ENCODE results near the gene TMEM132C.

Gene TMEM132C

GRCh38 chr12:128726886-128727285 is 459.9 kb downstream of the TMEM132C start:
- no peak for DNase-seq

DNA sequence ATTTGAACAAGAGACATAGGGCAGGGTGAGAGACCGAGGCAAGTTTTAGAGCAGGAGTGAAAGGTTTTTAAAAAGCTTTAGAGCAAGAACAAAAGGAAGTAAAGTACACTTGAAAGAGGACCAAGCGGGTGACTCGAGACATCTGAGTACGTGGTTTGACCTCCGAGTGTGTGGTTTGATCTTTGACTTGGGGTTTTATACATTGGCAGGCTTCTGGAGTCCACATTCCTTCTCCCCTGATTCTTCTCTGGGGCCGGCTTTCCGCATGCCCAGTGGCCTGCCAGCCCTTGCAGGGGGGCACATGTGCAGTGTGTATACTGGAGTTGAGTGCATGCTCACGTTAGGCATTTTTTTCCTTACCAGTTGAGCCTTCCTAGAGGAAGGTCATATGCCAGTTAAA is 460.5 kb downstream of the TMEM132C start:
- no peak for DNase-seq

GRCh38 chr12:128727999-128728398 is 461.0 kb downstream of the TMEM132C start:
- DNase-seq = no peak

- no peak for DNase-seq
Observed at GRCh38 chr12:128729628-128730121, 462.7 kb downstream of the TMEM132C start.

- no peak for DNase-seq
Observed at GRCh38 chr12:128734371-128734770, 467.4 kb downstream of the TMEM132C start.

DNA sequence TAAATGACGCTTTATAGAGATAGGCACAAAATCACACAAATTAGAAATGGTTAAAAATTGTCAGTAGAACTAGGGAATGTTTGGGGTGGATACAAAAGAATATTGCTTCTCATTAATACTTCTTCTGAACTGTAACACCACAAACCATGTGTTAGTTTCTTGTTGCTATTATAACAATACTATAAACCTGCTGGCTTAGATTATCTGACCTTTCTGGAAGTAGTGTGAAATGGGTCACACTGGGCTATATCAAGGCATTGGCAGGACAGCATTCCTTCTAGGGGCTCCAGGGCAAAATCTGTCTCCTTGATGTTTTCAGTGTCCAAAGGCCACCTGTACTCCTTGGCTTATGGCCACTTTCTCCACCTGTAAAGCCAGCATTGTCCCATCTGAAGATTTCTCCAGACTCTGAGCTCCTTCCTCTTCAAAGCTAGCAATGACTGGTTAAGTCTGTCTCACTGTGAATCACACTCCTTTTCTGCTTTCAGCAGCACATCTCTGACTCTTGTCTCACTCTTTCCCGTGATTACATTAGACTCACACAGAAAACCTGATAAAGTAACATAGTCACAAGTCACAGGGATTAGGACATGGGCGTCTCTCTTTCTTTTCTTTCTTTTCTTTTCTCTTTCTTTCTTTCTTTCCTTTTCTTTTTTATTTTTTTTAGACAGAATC is 470.5 kb downstream of the TMEM132C start:
- DNase-seq = no peak

DNA sequence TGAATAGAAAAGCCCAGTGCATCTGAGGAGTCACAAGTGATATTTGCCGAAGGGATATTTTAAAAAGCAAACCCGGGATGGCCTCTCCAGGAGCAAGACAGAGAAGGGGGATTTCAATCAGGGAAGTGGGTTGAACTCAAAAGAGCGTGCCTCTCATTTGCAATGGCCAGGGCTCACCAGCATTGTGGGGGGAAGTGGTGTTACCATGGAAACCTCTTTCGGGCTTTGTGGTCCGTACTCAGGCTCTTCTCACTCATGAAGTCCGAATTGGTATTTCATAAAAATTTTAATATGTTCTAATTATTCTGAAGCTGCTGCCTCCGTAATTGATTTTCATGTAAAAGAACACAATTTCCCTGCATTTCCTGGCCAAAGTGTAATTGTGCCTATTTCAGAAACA is 476.9 kb downstream of the TMEM132C start:
- no peak for DNase-seq

GRCh38 chr12:128745772-128746689 is 479.1 kb downstream of the TMEM132C start:
- DNase-seq = no peak

GRCh38 chr12:128747441-128747840 is 480.5 kb downstream of the TMEM132C start:
- DNase-seq = no peak

DNA sequence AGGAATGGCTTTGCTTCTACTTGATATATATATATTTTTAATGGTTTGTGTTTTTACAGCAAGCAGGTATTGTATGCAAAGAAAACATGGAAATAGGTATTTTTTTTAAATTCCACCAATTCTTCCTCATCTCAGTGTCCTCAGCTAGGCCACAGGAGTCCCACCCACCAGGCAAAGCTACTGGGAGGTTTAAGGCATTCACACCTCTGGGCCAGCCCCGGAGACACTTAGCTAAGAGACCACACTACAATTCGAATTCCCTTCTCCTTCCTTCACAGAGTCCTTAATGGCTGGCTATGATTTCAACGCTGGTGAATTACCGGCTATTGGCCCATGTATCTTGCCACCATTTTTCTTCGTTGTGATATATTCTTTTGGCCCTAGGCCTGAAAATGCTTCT is 485.4 kb downstream of the TMEM132C start:
- no peak for DNase-seq

DNA sequence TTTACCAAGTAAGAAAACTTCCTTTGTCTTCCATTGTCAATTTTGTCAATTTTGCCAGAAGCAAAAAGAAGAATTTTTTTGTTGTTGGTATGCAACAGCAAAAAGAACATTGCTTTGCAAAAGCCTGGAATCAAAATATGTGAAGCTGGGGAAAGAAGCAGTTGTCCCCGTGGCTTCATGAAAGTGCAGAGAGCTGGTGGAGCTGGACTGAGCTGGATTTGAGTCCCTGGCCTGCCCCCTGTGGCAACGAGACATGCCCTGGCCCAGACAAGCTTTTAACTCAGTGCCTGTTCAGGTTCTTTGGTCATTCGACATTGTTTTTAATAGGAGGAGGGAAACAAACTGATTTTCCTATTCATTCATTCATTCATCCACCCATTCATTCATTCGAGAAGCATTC is 486.5 kb downstream of the TMEM132C start:
- DNase-seq = no peak

DNA sequence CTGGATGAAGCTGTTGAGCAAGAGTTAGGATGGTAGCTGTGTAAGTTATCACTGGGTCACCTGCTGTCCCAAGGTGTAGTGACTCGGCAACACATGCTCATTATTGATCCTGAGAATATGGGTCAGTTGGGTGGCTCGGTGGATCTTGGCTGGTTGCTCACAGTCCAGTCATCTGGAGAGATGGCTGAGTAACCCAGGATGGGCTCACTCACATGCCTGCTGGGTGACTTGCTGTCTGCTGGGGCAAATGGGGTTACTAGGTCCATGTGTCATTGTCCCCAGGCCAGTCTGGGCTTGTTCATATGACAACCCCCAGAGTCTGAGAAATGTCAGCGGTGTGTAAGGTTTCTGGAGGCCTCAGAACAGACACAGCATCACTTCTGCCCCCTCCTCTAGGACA is 487.3 kb downstream of the TMEM132C start:
- DNase-seq = no peak

DNA sequence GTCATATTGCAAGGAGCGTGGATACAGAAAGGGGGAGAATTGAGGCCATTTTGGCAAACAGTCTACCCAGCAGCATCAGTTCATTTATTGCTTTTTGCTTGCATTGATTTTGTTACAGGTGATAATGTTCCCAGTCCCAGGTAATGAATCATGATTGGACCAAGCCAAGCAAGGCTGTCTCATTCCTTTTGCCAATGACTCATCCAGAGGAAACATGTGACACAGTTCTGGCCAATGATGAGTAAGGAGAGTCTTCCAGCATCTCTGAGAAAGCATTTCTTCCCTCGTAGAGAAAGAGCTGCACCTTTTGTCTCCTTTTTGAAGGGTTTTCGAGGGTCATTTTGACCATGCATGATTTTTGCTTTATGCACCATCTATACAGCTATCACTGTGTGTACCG is 488.6 kb downstream of the TMEM132C start:
- DNase-seq = no peak

All from cortex of kidney (tissue), 1 donor.